ENCODE measurements around the gene GFAP.

GFAP gene

DNA sequence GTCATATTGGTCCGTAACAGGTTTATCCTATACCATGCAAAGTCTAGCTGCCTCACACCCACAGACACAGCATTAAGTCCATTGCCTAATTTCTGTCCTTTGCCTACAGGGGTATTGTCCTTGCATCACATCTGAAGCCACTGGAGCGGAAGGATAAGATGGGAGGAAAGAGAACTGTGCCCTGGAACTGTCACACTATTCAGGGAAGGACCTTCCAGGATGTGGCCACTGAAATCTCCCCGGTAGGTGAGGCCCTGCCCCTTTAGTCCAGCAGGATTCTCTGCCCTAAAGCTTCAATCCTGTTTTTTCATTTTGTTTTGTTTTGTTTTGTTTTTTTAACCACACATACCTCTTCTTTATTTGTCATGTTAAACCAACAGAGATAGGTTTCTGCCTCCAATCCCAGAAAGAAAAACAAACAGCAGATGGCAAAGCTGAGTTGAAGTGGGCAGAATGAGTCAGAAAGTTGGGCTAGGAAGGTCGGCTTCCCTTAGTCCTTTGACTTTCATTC, 13.8 kb downstream of the GFAP start:
- DNase-seq (ENCODE audit: low spot score in 2 of 2) (no peak), ATAC-seq (no peak)
- H3K9me3 Mint-ChIP-seq: no peaks in the 10 kb centered on the region
- H3K27ac Mint-ChIP-seq: no peak overlapping the region
- no peak overlapping the region for H3K4me3 Mint-ChIP-seq
- peaks cover 11% of the 10 kb centered on the region for H3K36me3 Mint-ChIP-seq
- peaks cover 18% of the 10 kb centered on the region for H3K4me1 Mint-ChIP-seq

DNA sequence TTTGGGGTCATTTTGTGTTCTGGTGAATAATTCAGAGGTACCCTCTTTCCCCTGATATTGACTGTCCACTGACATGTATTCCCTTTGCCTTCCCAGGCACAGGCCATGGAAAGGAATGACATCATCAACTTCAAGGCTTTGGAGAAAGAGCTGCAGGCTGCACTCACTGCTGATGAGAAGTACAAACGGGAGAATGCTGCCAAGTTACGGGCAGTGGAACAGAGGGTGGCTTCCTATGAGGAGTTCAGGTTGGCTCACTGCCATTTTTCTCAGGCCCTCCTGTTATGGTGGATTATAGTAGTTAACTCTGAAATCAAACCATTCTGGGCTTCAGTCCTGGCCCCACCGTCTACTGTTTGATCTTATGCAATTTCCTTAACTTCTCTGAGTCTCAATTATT, 14.4 kb downstream of the GFAP start:
- ATAC-seq (no peak), DNase-seq (ENCODE audit: low spot score in 2 of 2) (no peak)
- Mint-ChIP-seq H3K36me3 (peaks cover 16% of the 10 kb centered on the region), H3K27ac (peak overlapping the region; percentile 100), H3K9me3 (no peaks in the 10 kb centered on the region), H3K4me1 (peaks cover 18% of the 10 kb centered on the region), H3K4me3 (peak overlapping the region; percentile 73)

- H3K9me3 Mint-ChIP-seq: no peaks in the 10 kb centered on the region
- H3K4me1 Mint-ChIP-seq: peaks cover 24% of the 10 kb centered on the region
Measured at GRCh38 chr17:44899074-44899782, 16.1 kb downstream of the GFAP start, which contains the start of gene EFTUD2. EFTUD2 (minus strand) TSS chr17:44899445; CDS start chr17:44894521, 4,924 bp downstream.

DNA sequence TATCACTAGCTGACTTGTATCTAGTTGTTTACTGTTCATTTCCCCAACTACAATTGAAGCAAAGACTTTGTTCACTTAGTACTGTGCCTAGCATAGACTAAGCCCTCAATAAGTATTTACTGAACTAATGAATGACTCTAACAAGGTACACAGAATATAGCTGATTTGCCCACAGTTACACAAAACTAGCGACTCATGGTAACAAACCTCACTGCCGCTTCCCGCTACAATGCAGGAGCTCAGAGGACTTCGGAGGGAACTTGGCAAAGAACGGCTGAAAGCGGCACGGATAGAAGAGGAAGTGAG, 16.6 kb downstream of the GFAP start:
- peak overlapping the region; percentile 73 for H3K4me3 Mint-ChIP-seq
- DNase-seq (ENCODE audit: low spot score in 2 of 2): no peak
- no peak for ATAC-seq
- H3K4me1 Mint-ChIP-seq: peaks cover 24% of the 10 kb centered on the region
- H3K9me3 Mint-ChIP-seq: no peaks in the 10 kb centered on the region
- peaks cover 37% of the 10 kb centered on the region for H3K36me3 Mint-ChIP-seq
- peak overlapping the region; percentile 100 for H3K27ac Mint-ChIP-seq

More at GRCh38 chr17:44899074-44899782, 16.1 kb downstream of the GFAP start, which contains the start of gene EFTUD2:
- DNase-seq (ENCODE audit: low spot score in 2 of 2) (peak; percentile 96 to 99), ATAC-seq (peak; percentile 95)
- H3K27ac Mint-ChIP-seq: peak within 1 kb of the TSS; percentile 100
- H3K36me3 Mint-ChIP-seq: peaks cover 32% of the 10 kb centered on the region
- peak within 1 kb of the TSS; percentile 73 for H3K4me3 Mint-ChIP-seq

- no peaks in the 10 kb centered on the region for H3K9me3 Mint-ChIP-seq
- no peak overlapping the region for H3K27ac Mint-ChIP-seq
- peaks cover 21% of the 10 kb centered on the region for H3K4me1 Mint-ChIP-seq
- no peak for ATAC-seq
- H3K36me3 Mint-ChIP-seq: peaks cover 65% of the 10 kb centered on the region
- no peak for DNase-seq (ENCODE audit: low spot score in 2 of 2)
- H3K4me3 Mint-ChIP-seq: no peak overlapping the region
Measured at GRCh38 chr17:44894642-44895041, 20.7 kb downstream of the GFAP start.

- DNase-seq (ENCODE audit: low spot score in 2 of 2) (no peak), ATAC-seq (no peak)
- Mint-ChIP-seq H3K9me3 (no peaks in the 10 kb centered on the region), H3K4me3 (no peak overlapping the region), H3K27ac (no peak overlapping the region), H3K4me1 (peaks cover 10% of the 10 kb centered on the region), H3K36me3 (peaks cover 59% of the 10 kb centered on the region)
Measured at GRCh38 chr17:44892250-44892649, 23.1 kb downstream of the GFAP start.

DNA sequence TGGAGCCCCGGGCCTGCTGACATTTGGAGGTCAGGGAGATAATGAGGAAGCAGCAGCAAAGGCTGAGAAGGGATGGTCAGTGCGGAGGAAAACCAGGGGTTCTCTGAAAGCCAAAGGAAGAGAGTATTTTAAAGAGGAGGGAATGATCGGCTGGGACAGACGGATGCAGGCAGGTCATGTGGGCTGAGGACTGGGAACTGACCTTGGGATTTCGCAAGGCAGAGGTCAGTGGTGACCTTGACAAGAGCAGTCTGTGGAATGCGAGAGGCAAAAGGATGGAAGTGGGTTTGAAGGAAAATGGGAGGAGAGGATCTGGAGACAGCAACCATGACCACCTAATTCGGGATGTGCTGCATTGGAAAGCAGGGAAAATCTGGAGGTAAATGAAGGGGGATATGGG, 26.3 kb downstream of the GFAP start:
- no peak for ATAC-seq
- Mint-ChIP-seq H3K4me1 (no peaks in the 10 kb centered on the region), H3K9me3 (no peaks in the 10 kb centered on the region), H3K4me3 (no peak overlapping the region), H3K36me3 (peaks cover 63% of the 10 kb centered on the region), H3K27ac (no peak overlapping the region)
- DNase-seq (ENCODE audit: low spot score in 2 of 2): no peak

GRCh38 chr17:44887971-44888954, 27.0 kb downstream of the GFAP start:
- Mint-ChIP-seq H3K9me3 (no peaks in the 10 kb centered on the region), H3K4me1 (no peaks in the 10 kb centered on the region), H3K36me3 (peaks cover 63% of the 10 kb centered on the region), H3K4me3 (no peak overlapping the region), H3K27ac (no peak overlapping the region)
- DNase-seq (ENCODE audit: low spot score in 2 of 2) (no peak), ATAC-seq (peak; percentile 62)

- no peak overlapping the region for H3K4me3 Mint-ChIP-seq
- peaks cover 63% of the 10 kb centered on the region for H3K36me3 Mint-ChIP-seq
- H3K9me3 Mint-ChIP-seq: no peaks in the 10 kb centered on the region
- DNase-seq (ENCODE audit: low spot score in 2 of 2): no peak
- no peaks in the 10 kb centered on the region for H3K4me1 Mint-ChIP-seq
- peak overlapping the region; percentile 24 for H3K27ac Mint-ChIP-seq
- ATAC-seq: no peak
Measured at GRCh38 chr17:44887016-44887415, 28.3 kb downstream of the GFAP start.

DNA sequence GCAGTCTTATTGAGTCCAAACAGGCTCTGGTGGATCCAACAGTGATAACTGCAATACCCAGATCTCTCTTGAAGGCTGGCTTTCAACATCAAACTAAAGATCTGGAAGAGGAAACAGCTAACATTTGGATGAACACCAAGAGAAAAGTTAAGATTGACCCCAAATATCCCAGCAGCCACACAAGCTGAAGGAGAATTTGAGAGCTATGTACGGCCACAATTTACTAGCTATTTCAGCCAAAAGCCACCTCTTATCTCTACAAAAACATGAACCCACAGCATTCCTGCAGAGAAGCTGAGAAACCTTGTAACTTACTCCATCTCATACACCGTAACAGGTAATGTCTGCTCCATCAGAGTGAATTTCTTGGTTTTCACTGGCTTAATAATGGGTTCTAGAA, 30.4 kb downstream of the GFAP start:
- Mint-ChIP-seq H3K27ac (no peak overlapping the region), H3K4me3 (no peak overlapping the region), H3K9me3 (no peaks in the 10 kb centered on the region), H3K4me1 (no peaks in the 10 kb centered on the region), H3K36me3 (peaks cover 70% of the 10 kb centered on the region)
- no peak for DNase-seq (ENCODE audit: low spot score in 2 of 2)
- ATAC-seq: no peak

DNA sequence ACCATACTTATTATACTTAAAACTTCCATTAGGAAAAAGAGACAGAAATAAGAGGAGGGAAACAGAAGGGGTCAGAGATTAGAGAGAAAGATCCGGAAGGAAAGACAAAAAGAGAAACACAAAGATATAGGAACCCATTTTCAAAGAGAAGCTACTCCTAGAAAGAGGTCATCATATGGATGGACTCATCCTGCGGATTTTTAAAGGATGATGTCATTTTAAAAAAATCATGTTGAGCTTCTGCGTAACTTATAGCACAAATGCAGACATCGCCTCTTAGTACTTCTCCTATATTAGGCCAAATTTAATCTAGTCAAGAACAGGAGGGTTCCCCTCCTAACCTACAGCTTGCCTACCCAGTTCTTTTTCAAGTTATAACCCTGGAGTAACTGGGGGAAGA, 34.2 kb downstream of the GFAP start:
- H3K4me3 Mint-ChIP-seq: no peak overlapping the region
- H3K36me3 Mint-ChIP-seq: peaks cover 100% of the 10 kb centered on the region
- no peak for ATAC-seq
- H3K4me1 Mint-ChIP-seq: no peaks in the 10 kb centered on the region
- H3K9me3 Mint-ChIP-seq: no peaks in the 10 kb centered on the region
- H3K27ac Mint-ChIP-seq: no peak overlapping the region
- DNase-seq (ENCODE audit: low spot score in 2 of 2): no peak

DNA sequence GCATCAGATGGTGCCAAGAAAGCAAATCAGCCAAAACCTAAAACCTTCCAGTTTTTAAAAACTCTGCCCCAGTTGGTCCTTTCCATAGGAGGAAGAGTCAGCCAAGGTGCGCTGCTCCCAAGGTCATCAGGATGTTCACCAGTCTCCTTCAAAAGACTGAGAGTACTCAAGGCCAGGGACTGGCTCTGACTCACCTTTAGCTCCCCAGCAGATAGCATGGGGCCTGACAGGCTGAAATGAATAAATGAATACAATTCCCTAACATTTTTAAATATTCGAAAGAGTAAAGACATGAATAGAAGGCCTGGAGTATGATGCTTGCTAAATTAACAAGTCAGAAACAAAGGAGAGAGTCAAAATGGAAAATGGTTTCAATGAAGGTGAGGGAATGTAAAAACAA, 35.2 kb downstream of the GFAP start:
- no peak for DNase-seq (ENCODE audit: low spot score in 2 of 2)
- ATAC-seq: no peak
- Mint-ChIP-seq H3K36me3 (peaks cover 100% of the 10 kb centered on the region), H3K9me3 (no peaks in the 10 kb centered on the region), H3K4me3 (no peak overlapping the region), H3K27ac (no peak overlapping the region), H3K4me1 (no peaks in the 10 kb centered on the region)

DNA sequence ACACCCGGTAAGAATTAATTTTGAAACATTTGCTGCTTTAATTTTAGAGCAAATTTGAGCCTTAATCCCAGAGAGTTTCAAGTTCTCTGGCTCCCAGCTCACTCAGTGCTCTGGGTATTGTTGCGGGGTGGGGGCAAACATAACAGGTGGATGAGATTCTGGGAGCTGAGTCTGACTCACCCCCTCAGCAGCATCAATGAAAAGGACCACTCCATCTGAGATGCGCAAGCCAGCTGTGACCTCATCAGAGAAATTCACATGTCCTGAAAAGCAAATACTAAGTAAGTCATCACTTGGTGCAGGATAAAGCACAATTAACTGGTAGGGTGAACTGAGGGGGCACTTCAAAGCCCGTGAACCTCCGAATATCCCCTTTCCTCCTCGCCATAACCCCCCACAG, 35.9 kb downstream of the GFAP start:
- ATAC-seq: no peak
- no peaks in the 10 kb centered on the region for H3K9me3 Mint-ChIP-seq
- no peak overlapping the region for H3K27ac Mint-ChIP-seq
- H3K36me3 Mint-ChIP-seq: peaks cover 100% of the 10 kb centered on the region
- no peaks in the 10 kb centered on the region for H3K4me1 Mint-ChIP-seq
- no peak overlapping the region for H3K4me3 Mint-ChIP-seq
- DNase-seq (ENCODE audit: low spot score in 2 of 2): no peak

DNA sequence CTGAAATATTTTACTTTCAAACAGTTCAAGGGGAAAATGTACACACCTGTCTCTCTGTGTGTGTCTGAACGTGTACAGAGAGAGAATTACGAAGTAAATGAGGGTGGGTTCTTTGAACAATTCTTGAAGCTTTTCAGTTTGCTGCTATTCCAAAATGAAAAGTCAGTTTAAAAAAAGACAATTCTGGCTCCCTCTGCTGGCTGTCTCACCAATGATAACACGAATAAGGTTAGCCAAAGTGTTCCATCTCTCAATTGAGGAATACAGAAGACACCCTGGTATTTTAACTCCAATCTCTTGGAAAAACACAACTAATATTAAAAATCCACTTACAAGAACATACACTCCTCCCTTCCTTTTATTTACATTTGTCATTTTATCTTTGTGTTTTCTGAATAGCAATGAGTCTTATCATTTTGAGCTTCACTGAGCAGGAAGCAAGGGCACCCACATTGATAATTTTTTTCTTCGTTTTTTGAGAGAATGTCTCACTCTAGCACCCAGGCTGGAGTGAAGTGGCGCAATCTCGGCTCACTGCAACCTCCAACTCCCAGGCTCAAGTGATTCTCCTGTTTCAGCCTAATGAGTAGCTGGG, 36.6 kb downstream of the GFAP start:
- DNase-seq (ENCODE audit: low spot score in 2 of 2): no peak
- H3K36me3 Mint-ChIP-seq: peaks cover 100% of the 10 kb centered on the region

DNA sequence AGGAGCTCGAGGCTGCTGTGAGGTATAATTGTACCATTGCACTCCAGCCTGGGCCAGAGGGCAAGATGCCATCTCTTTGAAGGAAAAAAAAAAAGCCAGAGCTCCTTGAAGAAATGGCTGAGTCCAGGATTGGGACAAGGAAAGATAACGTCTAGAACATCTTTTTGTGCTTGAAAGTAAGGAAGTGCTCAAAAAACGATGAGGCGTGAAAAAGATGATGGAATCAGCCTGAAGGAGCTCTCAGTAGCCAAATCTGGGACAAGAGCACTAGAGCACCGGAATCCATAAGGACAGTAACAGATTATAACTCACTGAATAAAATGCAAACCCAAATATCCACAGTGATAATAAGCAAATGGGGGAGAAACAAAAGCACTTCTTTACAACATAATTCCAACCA, 38.2 kb downstream of the GFAP start:
- no peak overlapping the region for H3K27ac Mint-ChIP-seq
- H3K9me3 Mint-ChIP-seq: no peaks in the 10 kb centered on the region
- peaks cover 100% of the 10 kb centered on the region for H3K36me3 Mint-ChIP-seq
- DNase-seq (ENCODE audit: low spot score in 2 of 2): no peak
- no peak for ATAC-seq
- no peaks in the 10 kb centered on the region for H3K4me1 Mint-ChIP-seq
- no peak overlapping the region for H3K4me3 Mint-ChIP-seq

More for the DNA sequence above, 36.6 kb downstream of the GFAP start:
- H3K9me3 Mint-ChIP-seq: no peaks in the 10 kb centered on the region
- no peaks in the 10 kb centered on the region for H3K4me1 Mint-ChIP-seq
- no peak overlapping the region for H3K27ac Mint-ChIP-seq
- no peak overlapping the region for H3K4me3 Mint-ChIP-seq
- no peak for ATAC-seq
